H9 (cell line): ENCODE data around the gene SFXN5. TPM values are rescaled to one million over a fixed set of nuclear protein-coding genes. Genes with fewer than 3 reads are reported as not detected.

Experiments
- DNase-seq: peaks from one replicate; pipeline ENCODE4 v3.0.0-alpha.2; 2017
- H2AFZ ChIP-seq: one replicate; pipeline ENCODE4 v1.6.1; 2013; ENCODE audit warnings: mild to moderate bottlenecking, low read length, control low read depth, moderate library complexity
- H2AK5ac ChIP-seq: 2 replicates; pipeline ENCODE4 v1.6.1; 2013; ENCODE audit warnings: low read length, control low read depth, mixed read lengths; ENCODE audit not compliant: insufficient read length
- H2BK120ac ChIP-seq: one replicate; pipeline ENCODE4 v1.6.1; 2013; ENCODE audit warnings: low read depth, mild to moderate bottlenecking, low read length, control low read depth, inconsistent platforms; ENCODE audit not compliant: poor library complexity, severe bottlenecking
- H2BK12ac ChIP-seq: 2 replicates; pipeline ENCODE4 v1.6.1; 2013; ENCODE audit warnings: low read length, control low read depth, mixed read lengths, low read depth; ENCODE audit not compliant: insufficient read length
- H2BK15ac ChIP-seq: 2 replicates; pipeline ENCODE4 v1.6.1; 2013; ENCODE audit warnings: low read depth, low read length, control low read depth
- H2BK20ac ChIP-seq: one replicate; pipeline ENCODE4 v1.6.1; 2013; ENCODE audit warnings: low read depth, mild to moderate bottlenecking, low read length, control low read depth, inconsistent platforms; ENCODE audit not compliant: poor library complexity, severe bottlenecking
- H2BK5ac ChIP-seq: 2 replicates; pipeline ENCODE4 v1.6.1; 2013; ENCODE audit warnings: low read length, control low read depth, mixed read lengths; ENCODE audit not compliant: insufficient read length
- H3K14ac ChIP-seq: 2 replicates; pipeline ENCODE4 v1.6.1; 2013; ENCODE audit warnings: low read length, control low read depth; ENCODE audit not compliant: insufficient read depth
- H3K18ac ChIP-seq: 2 replicates; pipeline ENCODE4 v1.6.1; 2013; ENCODE audit warnings: low read depth, mild to moderate bottlenecking, mixed read lengths, low read length, control low read depth; ENCODE audit not compliant: insufficient read length
- H3K23ac ChIP-seq: 2 replicates; pipeline ENCODE4 v1.6.1; 2013; ENCODE audit warnings: low read length, control low read depth, mixed read lengths, low read depth; ENCODE audit not compliant: insufficient read length
- H3K23me2 ChIP-seq: 2 replicates; pipeline ENCODE4 v1.6.1; 2013; ENCODE audit warnings: low read depth, mild to moderate bottlenecking, mixed read lengths, low read length, control low read depth; ENCODE audit not compliant: insufficient read length, poor library complexity, severe bottlenecking
- H3K27ac ChIP-seq: 2 replicates; pipeline ENCODE4 v1.5.1; 2013; ENCODE audit warnings: low read length, control low read depth, mixed read lengths, low read depth; ENCODE audit not compliant: insufficient read length
- H3K27me3 ChIP-seq: 2 replicates; pipeline ENCODE4 v1.6.1; 2013; ENCODE audit warnings: low read length, control low read depth, inconsistent platforms; ENCODE audit not compliant: insufficient read depth
- H3K4ac ChIP-seq: 2 replicates; pipeline ENCODE4 v1.6.1; 2013; ENCODE audit warnings: low read depth, mild to moderate bottlenecking, control low read depth, inconsistent platforms, low read length, moderate library complexity
- H3K4me1 ChIP-seq: 2 replicates; pipeline ENCODE4 v1.6.1; 2013; ENCODE audit warnings: low read length, control low read depth, inconsistent platforms; ENCODE audit not compliant: insufficient read depth
- H3K4me2 ChIP-seq: 2 replicates; pipeline ENCODE4 v1.6.1; 2013; ENCODE audit warnings: low read length, control low read depth, mixed read lengths; ENCODE audit not compliant: insufficient read length, insufficient read depth
- H3K56ac ChIP-seq: 2 replicates; pipeline ENCODE4 v1.6.1; 2013; ENCODE audit warnings: low read depth, mild to moderate bottlenecking, mixed read lengths, low read length, control low read depth; ENCODE audit not compliant: insufficient read length
- H3K79me1 ChIP-seq: 2 replicates; pipeline ENCODE4 v1.6.1; 2013; ENCODE audit warnings: low read depth, mild to moderate bottlenecking, moderate library complexity, low read length, control low read depth, inconsistent platforms; ENCODE audit not compliant: insufficient read depth, poor library complexity, severe bottlenecking
- H3K79me2 ChIP-seq: 2 replicates; pipeline ENCODE4 v1.6.1; 2013; ENCODE audit warnings: low read length, control low read depth, inconsistent platforms; ENCODE audit not compliant: insufficient read depth
- H3K9ac ChIP-seq: 2 replicates; pipeline ENCODE4 v1.6.1; 2013; ENCODE audit warnings: low read length, control low read depth, mixed read lengths; ENCODE audit not compliant: insufficient read length; ENCODE audit errors: extremely low read depth
- H3K9me3 ChIP-seq: one replicate; pipeline ENCODE4 v1.6.1; 2013; ENCODE audit warnings: low read depth, low read length, inconsistent platforms; ENCODE audit not compliant: control insufficient read depth
- H3T11ph ChIP-seq: one replicate; pipeline ENCODE4 v1.6.1; 2013; ENCODE audit warnings: mild to moderate bottlenecking, low read length, control low read depth, inconsistent platforms
- H4K20me1 ChIP-seq: one replicate; pipeline ENCODE4 v1.6.1; 2013; ENCODE audit not compliant: control insufficient read depth, insufficient read length, insufficient read depth
- H4K5ac ChIP-seq: 2 replicates; pipeline ENCODE4 v1.6.1; 2013; ENCODE audit warnings: low read depth, mild to moderate bottlenecking, mixed read lengths, low read length, control low read depth; ENCODE audit not compliant: insufficient read length
- H4K8ac ChIP-seq: replicated peaks from 2 replicates; pipeline ENCODE4 v1.6.1; 2013; ENCODE audit warnings: low read length, control low read depth, mixed read lengths, low read depth; ENCODE audit not compliant: insufficient read length
- H4K91ac ChIP-seq: 2 replicates; pipeline ENCODE4 v1.6.1; 2013; ENCODE audit warnings: low read depth, mild to moderate bottlenecking, moderate library complexity, mixed read lengths, low read length, control low read depth; ENCODE audit not compliant: insufficient read length
- H3K27ac Mint-ChIP-seq, 3 experiments: 2 replicates in 2 of 3; 3 replicates in 1 of 3; pipeline ENCODE4 v1.8.0; 2020 to 2021; ENCODE audit warnings: mixed read lengths in 3 of 3, mild to moderate bottlenecking in 1 of 3, moderate library complexity in 1 of 3
- H3K27me3 Mint-ChIP-seq: 2 replicates; pipeline ENCODE4 v1.8.0; 2021; ENCODE audit warnings: low read depth, mild to moderate bottlenecking, moderate library complexity, mixed read lengths
- H3K36me3 Mint-ChIP-seq, 3 experiments: 2 replicates in 2 of 3; 3 replicates in 1 of 3; pipeline ENCODE4 v1.8.0; 2020 to 2021; ENCODE audit warnings: low read depth in 3 of 3, mixed read lengths in 3 of 3; ENCODE audit not compliant: insufficient read depth in 1 of 3
- H3K4me1 Mint-ChIP-seq, 2 experiments: 2 replicates each; pipeline ENCODE4 v1.8.0; 2020; ENCODE audit warnings: mixed read lengths in 2 of 2
- H3K4me3 Mint-ChIP-seq, 2 experiments: 2 replicates in 1 of 2; 3 replicates in 1 of 2; pipeline ENCODE4 v1.8.0; 2020 to 2021; ENCODE audit warnings: mild to moderate bottlenecking in 2 of 2, mixed read lengths in 2 of 2, moderate library complexity in 1 of 2
- H3K9me3 Mint-ChIP-seq, 2 experiments: 2 replicates in 1 of 2; 3 replicates in 1 of 2; pipeline ENCODE4 v1.8.0; 2020; ENCODE audit warnings: mild to moderate bottlenecking in 2 of 2, mixed read lengths in 2 of 2, moderate library complexity in 1 of 2
- WGBS: extraction: QIAGEN DNeasy Blood & Tissue Kit; methylation state at CpG from one replicate; pipeline ENCODE4 v1.1.7; 2013; ENCODE audit warnings: missing lambda C conversion rate, low lambda C conversion rate, mixed read lengths; ENCODE audit not compliant: insufficient read length; ENCODE audit errors: extremely low coverage; 5-methylcytosine and 5-hydroxymethylcytosine counted together
- total RNA-seq: library from RNA; stranded (reverse); gene quantifications from 2 replicates; pipeline ENCODE4 v1.2.1, GENCODE V29; 2021
- TF ChIP-seq, protein P1 (sequence below): fragments of 200-600 bp; sonication (generic); conservative IDR thresholded peaks from 3 replicates; pipeline ENCODE4 v1.8.0; 2021; ENCODE audit warnings: antibody characterized with exemption, mild to moderate bottlenecking

Gene SFXN5
- total RNA-seq, 1 experiment from 2014 or later, result 30.9 TPM

DNA sequence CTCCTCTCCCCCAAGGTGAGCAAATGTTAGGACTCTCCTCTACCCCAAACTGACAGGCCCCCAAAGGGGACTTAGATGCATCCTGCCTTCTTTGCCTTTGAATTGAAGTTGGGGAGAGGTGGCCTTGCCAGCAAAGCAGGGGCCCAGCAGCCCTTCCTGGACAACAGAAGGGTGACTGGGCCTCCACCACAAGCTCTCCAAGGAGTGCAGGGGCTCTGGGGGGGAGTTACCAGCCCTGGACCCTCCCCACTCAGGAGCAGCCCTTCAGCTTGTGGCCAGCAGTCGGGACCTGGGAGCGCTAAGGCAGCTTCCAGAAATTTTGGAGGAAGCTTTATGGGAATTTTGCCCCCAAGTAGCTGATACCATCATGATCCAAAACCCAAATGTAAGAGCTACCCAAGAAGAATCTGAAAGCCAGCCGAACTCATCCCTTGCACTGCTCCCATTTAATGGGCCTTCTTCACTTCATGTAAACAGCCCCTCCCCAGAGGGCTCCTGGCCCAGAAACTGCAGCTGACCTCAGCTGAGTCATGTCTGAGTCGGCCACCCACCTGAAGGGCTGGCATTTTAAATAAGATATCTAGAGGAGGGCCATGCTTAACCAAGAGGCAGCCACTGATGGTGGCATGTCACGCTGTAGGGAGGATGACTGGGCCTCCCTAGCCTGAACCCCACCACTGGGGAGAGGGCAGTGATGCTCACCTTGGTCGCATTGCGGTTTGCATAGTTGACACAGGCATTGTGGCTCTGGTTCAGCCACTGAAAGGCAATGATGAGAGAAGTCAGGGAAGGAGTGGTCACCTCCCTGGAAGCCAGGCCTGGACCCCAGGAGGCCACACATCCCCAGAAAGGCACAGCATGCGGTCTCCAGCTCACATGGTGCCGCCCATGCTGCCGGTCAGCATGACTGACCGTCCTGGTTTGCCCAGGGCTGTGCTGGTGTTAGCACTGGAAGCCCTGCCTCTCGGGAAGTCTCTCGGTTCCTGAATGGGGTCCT is 71.5 kb downstream of the SFXN5 start:
- Histone ChIP-seq H4K20me1 (no peaks in the 10 kb centered on the region), H3K18ac (no peak overlapping the region), H3K4me1 (no peaks in the 10 kb centered on the region), H2BK120ac (no peak overlapping the region), H3K79me2 (no peaks in the 10 kb centered on the region), H3K4ac (no peak overlapping the region), H3K9me3 (no peaks in the 10 kb centered on the region), H3K27me3 (no peaks in the 10 kb centered on the region), H4K8ac (no peak overlapping the region), H3K4me2 (no peak overlapping the region), H3T11ph (no peak overlapping the region), H4K5ac (no peak overlapping the region), H3K23me2 (no peaks in the 10 kb centered on the region), H2AK5ac (no peak overlapping the region), H2BK12ac (no peak overlapping the region), H3K14ac (no peak overlapping the region; the same call in 1 of the 2 replicates), H3K79me1 (no peaks in the 10 kb centered on the region), H4K91ac (no peak overlapping the region), H2BK15ac (no peak overlapping the region), H3K56ac (no peak overlapping the region), H2BK20ac (no peak overlapping the region), H3K23ac (no peak overlapping the region), H3K9ac (no peak overlapping the region), H2BK5ac (no peak overlapping the region), H3K27ac (no peak overlapping the region), H2AFZ (no peak overlapping the region)
- H3K27me3 Mint-ChIP-seq, result no peaks in the 10 kb centered on the region
- peaks cover 0 to 6% (median 2%) of the 10 kb centered on the region in 3 experiments; a peak in 2 of 7 replicates for H3K36me3 Mint-ChIP-seq
- H3K4me1 Mint-ChIP-seq, result peaks cover 3% of the 10 kb centered on the region in 2 experiments; a peak in 3 of 4 replicates
- TF ChIP-seq, protein P1, sequence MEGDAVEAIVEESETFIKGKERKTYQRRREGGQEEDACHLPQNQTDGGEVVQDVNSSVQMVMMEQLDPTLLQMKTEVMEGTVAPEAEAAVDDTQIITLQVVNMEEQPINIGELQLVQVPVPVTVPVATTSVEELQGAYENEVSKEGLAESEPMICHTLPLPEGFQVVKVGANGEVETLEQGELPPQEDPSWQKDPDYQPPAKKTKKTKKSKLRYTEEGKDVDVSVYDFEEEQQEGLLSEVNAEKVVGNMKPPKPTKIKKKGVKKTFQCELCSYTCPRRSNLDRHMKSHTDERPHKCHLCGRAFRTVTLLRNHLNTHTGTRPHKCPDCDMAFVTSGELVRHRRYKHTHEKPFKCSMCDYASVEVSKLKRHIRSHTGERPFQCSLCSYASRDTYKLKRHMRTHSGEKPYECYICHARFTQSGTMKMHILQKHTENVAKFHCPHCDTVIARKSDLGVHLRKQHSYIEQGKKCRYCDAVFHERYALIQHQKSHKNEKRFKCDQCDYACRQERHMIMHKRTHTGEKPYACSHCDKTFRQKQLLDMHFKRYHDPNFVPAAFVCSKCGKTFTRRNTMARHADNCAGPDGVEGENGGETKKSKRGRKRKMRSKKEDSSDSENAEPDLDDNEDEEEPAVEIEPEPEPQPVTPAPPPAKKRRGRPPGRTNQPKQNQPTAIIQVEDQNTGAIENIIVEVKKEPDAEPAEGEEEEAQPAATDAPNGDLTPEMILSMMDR, result no peak
- no peaks in the 10 kb centered on the region for H3K9me3 Mint-ChIP-seq
- no CpG with 5 or more reads among the region's 13 CpGs for WGBS
- DNase-seq, result peak; percentile 22
- no peak overlapping the region for H3K4me3 Mint-ChIP-seq
- peak overlapping the region in 2 of 3 experiments; percentile 35 to 53; a peak in 4 of 7 replicates for H3K27ac Mint-ChIP-seq
